Measurements from ENCODE around the gene ACSL1. TPM values are rescaled to one million over a fixed set of nuclear protein-coding genes. Genes with fewer than 3 reads are reported as not detected.

ACSL1 gene
- total RNA-seq, 2 donors from 2014 or later, result 3.8 to 5.2 TPM

DNA sequence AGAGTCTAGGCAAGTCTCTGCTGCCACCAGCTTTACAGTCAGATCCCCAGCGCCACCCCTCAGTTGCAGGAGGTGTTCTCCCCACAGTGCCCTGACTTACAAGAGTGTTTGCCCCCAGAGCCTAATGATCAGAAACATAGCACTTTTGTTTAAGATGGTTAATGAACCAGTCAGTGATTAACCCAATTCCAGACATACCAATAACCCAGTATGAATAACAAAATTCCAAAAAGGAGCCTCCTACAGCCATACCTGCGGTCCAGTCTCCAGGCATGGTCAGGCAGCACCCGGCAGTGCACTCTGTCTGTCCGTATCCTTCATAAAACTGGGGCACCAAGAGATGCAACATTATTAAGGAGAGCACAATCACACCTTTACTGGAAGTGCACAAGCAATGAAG is 61.2 kb downstream of the ACSL1 start:
- Histone ChIP-seq H3K9ac (ENCODE audit: extremely low read depth, low read length, poor library complexity, severe bottlenecking) (no peak overlapping the region), H3K4me1 (ENCODE audit: control insufficient read depth, insufficient read depth, low read length) (no peaks in the 10 kb centered on the region), H3K27ac (ENCODE audit: low read depth, low read length) (no peak overlapping the region), H3K36me3 (ENCODE audit: control insufficient read depth, insufficient read depth, low read length) (peaks cover 71% of the 10 kb centered on the region), H3K27me3 (ENCODE audit: control insufficient read depth, insufficient read depth, low read length, poor library complexity, severe bottlenecking) (no peaks in the 10 kb centered on the region), H3K9me3 (ENCODE audit: control insufficient read depth, low read length) (no peaks in the 10 kb centered on the region), H3K4me3 (ENCODE audit: low read length) (no peak overlapping the region)
- no peak for DNase-seq
- Mint-ChIP-seq H3K36me3 (ENCODE audit: low read depth) (peaks cover 6% of the 10 kb centered on the region), H3K9me3 (no peaks in the 10 kb centered on the region), H3K4me1 (no peaks in the 10 kb centered on the region), H3K27ac (no peak overlapping the region), H3K27me3 (ENCODE audit: insufficient read depth) (no peaks in the 10 kb centered on the region), H3K4me3 (no peak overlapping the region)
- TF ChIP-seq, protein P1, sequence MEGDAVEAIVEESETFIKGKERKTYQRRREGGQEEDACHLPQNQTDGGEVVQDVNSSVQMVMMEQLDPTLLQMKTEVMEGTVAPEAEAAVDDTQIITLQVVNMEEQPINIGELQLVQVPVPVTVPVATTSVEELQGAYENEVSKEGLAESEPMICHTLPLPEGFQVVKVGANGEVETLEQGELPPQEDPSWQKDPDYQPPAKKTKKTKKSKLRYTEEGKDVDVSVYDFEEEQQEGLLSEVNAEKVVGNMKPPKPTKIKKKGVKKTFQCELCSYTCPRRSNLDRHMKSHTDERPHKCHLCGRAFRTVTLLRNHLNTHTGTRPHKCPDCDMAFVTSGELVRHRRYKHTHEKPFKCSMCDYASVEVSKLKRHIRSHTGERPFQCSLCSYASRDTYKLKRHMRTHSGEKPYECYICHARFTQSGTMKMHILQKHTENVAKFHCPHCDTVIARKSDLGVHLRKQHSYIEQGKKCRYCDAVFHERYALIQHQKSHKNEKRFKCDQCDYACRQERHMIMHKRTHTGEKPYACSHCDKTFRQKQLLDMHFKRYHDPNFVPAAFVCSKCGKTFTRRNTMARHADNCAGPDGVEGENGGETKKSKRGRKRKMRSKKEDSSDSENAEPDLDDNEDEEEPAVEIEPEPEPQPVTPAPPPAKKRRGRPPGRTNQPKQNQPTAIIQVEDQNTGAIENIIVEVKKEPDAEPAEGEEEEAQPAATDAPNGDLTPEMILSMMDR (conservative IDR thresholded peaks at IDR 0.05), result no peak
- WGBS, 2 experiments (ENCODE audit: insufficient coverage in 1 of 2, insufficient read length in 1 of 2), result 91 to 94% methylated on average over 3 to 4 of the region's 4 CpGs

DNA sequence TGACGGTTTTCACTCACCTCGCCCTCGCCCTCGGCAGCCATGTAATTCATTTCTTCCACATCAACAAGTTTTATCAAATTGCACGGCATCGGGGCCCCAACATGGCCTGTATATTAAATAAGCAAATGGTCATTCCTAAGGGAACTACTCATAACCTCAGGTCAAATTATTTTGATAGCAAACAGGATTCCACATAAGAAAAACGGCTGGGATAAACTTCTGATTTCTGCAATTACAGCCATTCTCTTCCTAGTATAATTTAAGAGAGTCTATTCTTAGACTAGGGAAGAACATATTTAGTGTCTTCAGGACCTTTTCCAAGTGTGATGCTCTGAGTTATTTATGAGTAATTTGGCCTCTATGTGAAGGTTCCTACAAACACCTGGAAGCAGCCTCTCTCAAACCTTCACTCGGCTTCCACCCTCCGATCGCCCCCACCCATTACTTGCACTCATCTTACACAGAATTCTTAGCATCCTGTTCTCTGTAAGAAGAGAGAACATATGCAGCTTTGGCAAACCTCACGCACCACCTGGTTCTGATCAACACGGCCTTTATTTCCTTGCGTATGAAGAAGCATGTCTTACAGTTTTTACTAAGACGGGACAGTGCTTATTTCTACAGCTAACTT is 62.5 kb downstream of the ACSL1 start:
- Histone ChIP-seq H3K27me3 (ENCODE audit: control insufficient read depth, insufficient read depth, low read length, poor library complexity, severe bottlenecking) (no peaks in the 10 kb centered on the region), H3K4me3 (ENCODE audit: low read length) (no peak overlapping the region), H3K4me1 (ENCODE audit: control insufficient read depth, insufficient read depth, low read length) (no peaks in the 10 kb centered on the region), H3K9ac (ENCODE audit: extremely low read depth, low read length, poor library complexity, severe bottlenecking) (no peak overlapping the region), H3K9me3 (ENCODE audit: control insufficient read depth, low read length) (no peaks in the 10 kb centered on the region), H3K36me3 (ENCODE audit: control insufficient read depth, insufficient read depth, low read length) (peaks cover 66% of the 10 kb centered on the region), H3K27ac (ENCODE audit: low read depth, low read length) (no peak overlapping the region)
- H3K27ac Mint-ChIP-seq, result no peak overlapping the region
- H3K9me3 Mint-ChIP-seq, result no peaks in the 10 kb centered on the region
- WGBS, 2 experiments (ENCODE audit: insufficient coverage in 1 of 2, insufficient read length in 1 of 2), result 88 to 92% methylated on average over 12 to 14 of the region's 14 CpGs
- H3K27me3 Mint-ChIP-seq (ENCODE audit: insufficient read depth), result no peaks in the 10 kb centered on the region
- H3K4me3 Mint-ChIP-seq, result no peak overlapping the region
- H3K36me3 Mint-ChIP-seq (ENCODE audit: low read depth), result peaks cover 6% of the 10 kb centered on the region
- no peaks in the 10 kb centered on the region for H3K4me1 Mint-ChIP-seq
- DNase-seq, result no peak
- TF ChIP-seq, protein P1 (conservative IDR thresholded peaks at IDR 0.05), result no peak

DNA sequence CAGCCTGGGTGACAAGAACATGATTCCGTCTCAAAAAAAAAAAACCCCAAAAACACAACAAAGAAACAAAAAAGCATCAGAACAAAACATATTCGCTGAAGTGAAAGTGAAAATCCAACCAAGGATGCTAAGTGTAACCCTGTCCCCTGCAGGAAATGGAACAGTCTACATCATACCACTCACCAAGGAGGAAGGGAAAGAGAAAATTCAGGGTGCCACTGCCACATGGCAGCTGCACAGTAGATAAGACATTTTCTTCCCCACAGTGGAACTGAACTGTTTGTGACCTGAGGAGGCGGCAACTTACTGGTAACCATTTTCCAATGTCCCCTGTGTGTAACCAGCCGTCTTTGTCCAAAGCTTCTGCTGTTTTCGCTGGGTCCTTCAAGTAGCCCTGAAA is 63.7 kb downstream of the ACSL1 start:
- DNase-seq, result no peak
- Mint-ChIP-seq H3K27ac (no peak overlapping the region), H3K9me3 (no peaks in the 10 kb centered on the region), H3K4me3 (no peak overlapping the region), H3K27me3 (ENCODE audit: insufficient read depth) (no peaks in the 10 kb centered on the region), H3K36me3 (ENCODE audit: low read depth) (peaks cover 6% of the 10 kb centered on the region), H3K4me1 (no peaks in the 10 kb centered on the region)
- H3K9ac ChIP-seq (ENCODE audit: extremely low read depth, low read length, poor library complexity, severe bottlenecking), result no peak overlapping the region
- WGBS, 2 experiments (ENCODE audit: insufficient coverage in 1 of 2, insufficient read length in 1 of 2), result 93 to 100% methylated on average over 4 to 5 of the region's 5 CpGs
- H3K36me3 ChIP-seq (ENCODE audit: control insufficient read depth, insufficient read depth, low read length), result peaks cover 67% of the 10 kb centered on the region
- TF ChIP-seq, protein P1 (conservative IDR thresholded peaks at IDR 0.05), result no peak
- H3K9me3 ChIP-seq (ENCODE audit: control insufficient read depth, low read length), result no peaks in the 10 kb centered on the region
- H3K4me3 ChIP-seq (ENCODE audit: low read length), result no peak overlapping the region
- no peaks in the 10 kb centered on the region for H3K4me1 ChIP-seq (ENCODE audit: control insufficient read depth, insufficient read depth, low read length)
- no peaks in the 10 kb centered on the region for H3K27me3 ChIP-seq (ENCODE audit: control insufficient read depth, insufficient read depth, low read length, poor library complexity, severe bottlenecking)
- no peak overlapping the region for H3K27ac ChIP-seq (ENCODE audit: low read depth, low read length)
